GM18519 (cell line): ENCODE results near the gene NGEF.

Source experiments
- ATAC-seq: cut with Tn5 transposase; IDR thresholded peaks from one replicate; pipeline ENCODE4 v1.9.1; 2021; ENCODE audit warnings: mild to moderate bottlenecking, moderate library complexity; ENCODE audit not compliant: unreplicated experiment, low FRiP score

NGEF gene

GRCh38 chr2:232901736-232902578, 111.1 kb downstream of the NGEF start:
- ATAC-seq = no peak

DNA sequence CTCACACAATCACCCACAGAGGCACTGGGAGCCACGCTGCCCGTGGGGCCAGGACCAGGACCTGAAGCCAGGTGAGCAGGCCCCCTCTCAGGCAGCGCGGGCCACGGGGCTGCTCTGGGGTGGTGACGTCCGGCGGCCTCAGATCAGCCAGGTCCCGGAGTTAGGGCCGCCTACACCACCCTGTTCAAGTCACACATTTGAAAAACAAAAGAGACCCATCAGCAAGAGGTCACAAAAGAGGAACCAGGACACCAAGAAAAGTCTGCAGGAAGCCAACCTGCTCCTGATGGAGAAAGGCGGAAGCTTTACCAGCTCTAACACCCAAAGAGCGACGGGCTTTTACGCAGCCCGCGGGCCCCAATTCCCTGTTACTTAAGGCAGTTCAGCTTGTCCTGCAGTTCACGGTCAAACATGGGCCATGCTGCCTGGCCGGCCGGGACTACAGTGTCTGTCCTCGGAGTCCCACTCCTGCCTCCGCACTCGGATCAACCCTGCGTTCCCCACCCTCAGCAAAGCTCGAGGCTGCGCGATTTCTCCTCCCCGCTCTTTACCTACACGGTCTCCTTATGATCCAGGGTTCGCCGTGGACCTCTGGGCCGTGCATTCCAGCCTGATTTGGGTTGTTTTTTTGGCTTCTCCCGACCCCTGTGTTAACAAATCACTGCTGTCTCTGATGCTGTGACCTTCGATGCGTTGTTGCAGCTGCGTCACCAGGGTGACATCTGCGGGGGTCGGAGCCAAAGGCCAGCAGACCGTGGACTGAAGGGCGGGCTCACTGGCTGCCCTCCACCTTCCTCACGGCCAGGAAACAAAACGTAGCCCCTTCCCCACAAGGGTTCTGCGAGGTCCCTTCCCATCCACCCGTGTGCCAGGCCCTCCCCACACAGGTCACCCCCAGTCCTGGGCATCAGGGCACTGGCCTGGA, 112.0 kb downstream of the NGEF start:
- ATAC-seq = no peak

- no peak for ATAC-seq
These were observed 114.2 kb downstream of the NGEF start for GRCh38 chr2:232898592-232899543.

DNA sequence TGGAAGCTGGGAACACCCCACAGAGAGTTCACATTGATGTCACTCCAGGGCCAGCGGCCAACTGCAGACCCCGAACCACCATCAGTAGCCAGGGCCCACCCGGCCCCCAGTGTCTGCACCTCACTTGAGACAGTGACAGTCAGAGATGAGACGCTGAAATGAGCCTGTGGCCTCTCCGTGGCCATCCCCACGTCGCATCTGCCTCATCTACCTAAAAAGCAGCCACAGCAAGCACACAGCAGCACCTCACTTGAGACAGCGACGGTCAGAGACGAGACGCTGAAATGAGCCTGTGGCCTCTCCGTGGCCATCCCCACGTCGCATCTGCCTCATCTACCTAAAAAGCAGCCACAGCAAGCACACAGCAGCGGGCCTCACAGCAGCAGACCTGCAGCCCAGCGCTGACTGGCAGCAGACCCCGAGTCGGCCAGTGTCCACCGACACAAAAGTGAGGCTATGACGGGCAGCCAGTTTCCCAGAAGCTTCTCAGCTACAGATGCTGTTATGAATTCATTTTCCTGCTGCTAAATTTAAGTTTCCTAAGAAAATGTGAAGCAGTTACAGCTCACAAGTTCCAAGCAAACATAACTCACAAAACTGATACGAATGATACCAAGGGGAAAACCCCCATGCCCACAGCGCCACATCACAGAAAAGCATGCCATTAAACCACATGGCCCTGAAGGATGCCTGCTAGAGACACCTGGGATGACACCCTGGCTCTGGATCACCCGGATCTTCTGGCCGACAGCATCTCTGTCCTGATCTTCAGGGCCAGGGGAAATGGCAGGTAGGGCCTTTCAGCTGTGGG, 115.3 kb downstream of the NGEF start:
- ATAC-seq = no peak

GRCh38 chr2:232896720-232897597, 116.1 kb downstream of the NGEF start:
- ATAC-seq = no peak

GRCh38 chr2:232896111-232896510, 116.9 kb downstream of the NGEF start:
- no peak for ATAC-seq

DNA sequence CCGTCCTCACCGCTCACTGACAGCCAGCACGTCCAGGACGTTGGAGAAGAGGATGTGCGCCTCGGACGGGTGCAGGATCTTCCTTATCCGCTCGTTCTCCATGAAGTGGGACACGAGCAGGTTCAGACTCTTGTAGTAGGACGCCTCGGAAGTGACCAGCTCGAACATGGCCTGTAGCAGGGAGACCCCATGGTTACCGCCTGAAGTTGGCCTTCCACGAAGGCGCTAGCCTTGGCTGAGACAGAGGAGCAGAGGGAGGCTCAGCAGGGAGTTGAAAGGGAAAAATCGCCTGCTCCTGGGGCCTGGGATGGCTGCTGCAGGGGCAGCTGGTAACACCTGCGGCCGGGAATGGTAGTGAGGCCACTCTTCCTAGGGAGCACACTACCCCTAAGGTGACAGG, 118.3 kb downstream of the NGEF start:
- ATAC-seq = no peak

DNA sequence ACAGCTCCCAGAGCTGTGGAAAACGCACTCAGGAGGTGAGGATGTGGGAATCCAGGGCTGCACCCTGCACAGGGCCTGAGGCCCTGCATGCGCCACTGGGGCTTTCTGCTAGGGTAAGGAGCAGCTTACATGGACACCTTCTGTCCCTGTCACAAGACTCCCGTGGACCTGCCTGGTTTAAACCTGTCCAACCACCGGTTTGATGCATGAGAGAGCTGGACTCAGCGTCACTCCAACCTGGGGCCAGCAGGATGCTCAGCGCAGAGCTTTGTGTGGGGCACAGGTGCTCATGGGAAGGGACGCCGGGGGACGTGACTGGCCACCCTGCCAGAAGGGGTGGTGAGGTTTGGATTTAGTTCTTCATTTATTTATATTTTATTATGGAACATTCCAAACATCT, 118.8 kb downstream of the NGEF start:
- ATAC-seq = no peak

DNA sequence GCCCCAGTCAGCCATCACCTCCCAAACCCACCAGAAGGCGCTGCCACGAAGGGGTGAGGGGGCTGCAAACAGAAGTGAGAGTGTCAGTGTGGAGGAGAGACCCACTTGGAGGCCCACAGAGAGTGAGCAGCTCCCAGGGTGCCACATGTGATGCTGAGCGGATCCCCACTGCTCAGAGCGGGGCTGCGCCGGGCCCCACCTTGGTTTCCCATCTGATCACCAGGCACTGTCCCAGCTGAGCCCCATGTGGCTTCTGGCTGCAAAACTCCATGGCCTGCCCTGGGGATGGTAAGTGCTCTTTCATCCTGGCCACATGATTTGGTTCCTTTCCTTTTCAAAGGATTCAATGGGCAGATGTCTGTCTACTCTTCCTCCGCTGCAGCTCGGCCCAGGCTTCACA, 119.2 kb downstream of the NGEF start:
- no peak for ATAC-seq

DNA sequence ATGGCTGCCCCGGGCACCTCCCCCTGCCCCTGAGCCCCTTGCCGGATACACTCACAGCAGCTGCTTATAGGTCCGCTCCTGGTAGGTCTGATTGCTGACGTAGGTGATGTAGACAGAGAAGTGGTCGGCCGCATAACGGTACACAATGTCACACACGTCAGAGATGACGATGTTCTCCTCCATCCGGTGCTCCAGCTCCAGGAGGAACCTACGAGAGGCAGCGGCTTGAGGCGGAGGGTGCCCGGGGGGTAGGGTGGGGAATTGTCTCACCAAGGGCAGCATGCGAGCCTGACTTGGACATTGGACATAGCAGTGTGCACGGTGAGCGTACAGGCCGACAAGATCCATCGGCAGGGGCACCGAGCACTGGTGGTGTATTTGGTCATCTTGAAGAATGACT, 120.2 kb downstream of the NGEF start:
- no peak for ATAC-seq

DNA sequence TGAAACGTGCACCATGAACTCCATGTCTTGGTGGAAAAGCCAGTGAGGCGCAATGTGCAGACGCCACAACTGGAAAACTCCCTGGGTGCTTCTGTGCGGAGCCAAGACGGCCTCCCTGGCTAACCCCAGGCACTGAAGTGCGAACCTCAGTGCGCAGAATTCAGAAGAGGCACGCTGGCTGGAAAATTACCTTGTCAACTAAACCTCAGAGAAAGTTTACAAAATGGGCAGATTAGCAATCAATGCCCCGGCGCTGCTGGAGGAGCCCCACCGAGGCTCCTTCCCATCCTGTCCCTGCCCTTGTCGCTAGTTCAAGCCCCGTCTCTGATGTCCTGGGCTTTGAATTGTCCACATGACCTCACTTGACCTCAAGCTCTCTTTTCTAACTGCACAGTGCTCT, 120.8 kb downstream of the NGEF start:
- ATAC-seq = no peak

DNA sequence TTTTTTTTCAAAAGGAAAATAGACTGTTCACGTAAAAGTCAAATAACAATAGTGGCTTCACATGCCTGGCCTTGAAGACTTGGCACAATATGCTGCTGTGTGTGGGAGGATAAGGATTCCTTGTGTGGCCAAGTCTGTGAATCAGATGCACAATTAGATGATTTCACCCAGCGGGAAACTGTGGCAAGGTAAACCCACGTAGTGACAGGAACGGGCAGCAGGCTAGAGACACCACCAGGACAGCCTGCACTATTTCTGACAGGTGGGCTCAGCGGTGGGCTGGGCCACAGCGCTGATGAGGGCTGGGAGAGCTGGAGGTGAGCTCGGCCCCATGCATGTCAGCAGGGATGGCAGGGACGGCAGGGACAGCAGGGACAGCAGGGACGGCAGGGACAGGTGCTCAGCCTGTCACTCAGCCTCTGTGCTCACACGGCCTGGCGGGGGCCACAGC, 121.4 kb downstream of the NGEF start:
- ATAC-seq = no peak

DNA sequence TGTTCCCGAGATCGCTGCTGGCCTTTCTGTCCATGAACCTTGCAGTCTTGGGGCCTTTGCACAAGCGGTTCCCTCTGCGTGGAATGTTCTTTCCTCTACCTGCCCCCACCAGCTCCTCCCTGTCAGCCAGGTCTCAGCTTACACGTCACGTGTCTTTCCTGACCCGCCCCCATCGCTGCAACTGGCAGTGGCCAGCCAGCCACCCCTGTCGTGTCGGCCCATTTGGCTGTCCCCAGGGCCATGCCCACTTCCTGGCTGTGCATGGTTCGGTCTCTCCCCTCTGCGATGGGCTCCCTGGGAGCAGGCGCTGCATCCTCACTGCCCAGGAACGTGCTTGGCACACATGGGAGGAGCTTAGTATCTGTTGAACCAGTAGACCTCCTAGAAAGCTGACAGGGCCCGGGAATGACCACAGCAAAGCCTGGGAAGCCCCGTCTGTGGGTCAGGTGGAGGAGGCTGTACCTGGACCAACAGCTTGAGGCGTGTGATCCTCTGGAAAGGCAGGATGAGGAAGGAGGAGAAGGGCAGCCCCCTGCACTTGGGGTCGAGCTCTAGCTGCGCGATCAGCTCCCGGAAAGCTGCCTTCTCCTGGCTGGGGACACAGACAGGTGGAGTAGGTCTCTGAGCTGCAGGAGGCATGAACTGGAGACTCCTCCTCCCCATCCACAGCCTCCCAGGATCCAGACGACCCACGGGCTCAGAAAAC, 122.0 kb downstream of the NGEF start:
- ATAC-seq = no peak

DNA sequence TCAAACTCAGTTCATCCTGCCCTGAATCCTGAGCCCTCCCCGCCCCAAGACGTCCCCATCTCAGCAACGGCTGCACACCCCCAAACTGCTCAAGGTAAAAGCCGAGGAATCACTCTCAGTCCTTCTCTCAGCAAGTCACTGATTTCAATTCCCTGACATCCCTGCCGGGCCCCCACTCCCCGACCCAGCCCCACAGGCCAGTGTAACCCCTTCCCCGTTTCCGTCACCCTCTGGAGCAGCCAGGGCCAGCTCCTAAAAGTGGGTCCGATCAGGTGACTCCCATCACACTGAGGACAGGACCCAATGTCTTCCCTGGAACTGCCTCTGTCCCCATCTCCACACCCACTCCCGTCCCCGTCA, 122.5 kb downstream of the NGEF start:
- no peak for ATAC-seq

DNA sequence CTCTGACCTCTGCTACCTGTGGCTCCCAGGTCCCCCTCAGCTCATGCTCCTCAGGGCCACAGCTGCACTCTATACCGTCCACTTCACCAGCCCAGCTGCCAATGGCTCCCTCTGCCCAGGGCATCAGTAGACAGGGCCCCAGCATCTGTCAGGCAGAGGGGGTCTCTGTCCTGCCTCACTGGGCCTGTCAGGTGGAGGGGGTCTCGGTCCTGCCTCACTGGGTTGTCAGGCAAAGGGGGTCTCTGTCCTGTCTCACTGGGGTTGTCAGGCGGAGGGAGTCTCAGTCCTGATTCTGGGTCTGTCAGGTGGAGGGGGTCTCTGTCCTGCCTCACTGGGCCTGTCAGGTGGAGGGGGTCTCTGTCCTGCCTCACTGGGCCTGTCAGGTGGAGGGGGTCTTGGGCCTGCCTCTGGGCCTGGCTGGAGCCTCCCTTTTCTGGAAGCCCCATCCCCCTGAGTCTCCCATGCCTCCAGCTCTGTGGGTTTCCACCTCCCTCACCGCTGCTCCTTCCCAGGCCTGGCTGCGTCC, 123.1 kb downstream of the NGEF start:
- ATAC-seq = no peak

- no peak for ATAC-seq
These were observed 124.1 kb downstream of the NGEF start for GRCh38 chr2:232888839-232889529.

- no peak for ATAC-seq
These were observed 124.8 kb downstream of the NGEF start for GRCh38 chr2:232888099-232888836.
